SHP77 (cell line): ENCODE results near the gene SMARCD1.
A peak's percentile ranks its signal among the peaks of the same experiment; 100 is the strongest.
"Not testable (repeated sequence)": the region's sequence is repeated elsewhere in the genome, so short reads cannot be mapped to it uniquely, and the experiment has no call there.

Experiments used
- DNase-seq, 2 experiments: peaks; one replicate each; lab custom pipeline; 2025; lab: John Stamatoyannopoulos, UW

SMARCD1 gene

DNA sequence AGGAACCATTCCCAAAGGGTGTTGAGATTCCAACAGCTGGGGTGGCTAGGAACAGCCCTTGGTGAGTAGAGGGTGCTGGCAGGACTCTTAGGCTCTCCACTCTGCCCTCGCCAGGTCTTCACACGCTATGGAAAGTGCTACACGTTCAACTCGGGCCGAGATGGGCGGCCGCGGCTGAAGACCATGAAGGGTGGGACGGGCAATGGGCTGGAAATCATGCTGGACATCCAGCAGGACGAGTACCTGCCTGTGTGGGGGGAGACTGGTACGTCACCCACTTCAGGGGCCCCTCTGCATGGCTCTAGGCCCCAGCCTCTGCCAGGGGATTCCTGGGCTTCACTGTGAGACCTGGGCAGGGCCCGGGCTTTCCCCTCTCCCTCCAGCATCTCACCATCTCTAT is 8.0 kb upstream of the SMARCD1 start:
- DNase-seq = no peak

DNA sequence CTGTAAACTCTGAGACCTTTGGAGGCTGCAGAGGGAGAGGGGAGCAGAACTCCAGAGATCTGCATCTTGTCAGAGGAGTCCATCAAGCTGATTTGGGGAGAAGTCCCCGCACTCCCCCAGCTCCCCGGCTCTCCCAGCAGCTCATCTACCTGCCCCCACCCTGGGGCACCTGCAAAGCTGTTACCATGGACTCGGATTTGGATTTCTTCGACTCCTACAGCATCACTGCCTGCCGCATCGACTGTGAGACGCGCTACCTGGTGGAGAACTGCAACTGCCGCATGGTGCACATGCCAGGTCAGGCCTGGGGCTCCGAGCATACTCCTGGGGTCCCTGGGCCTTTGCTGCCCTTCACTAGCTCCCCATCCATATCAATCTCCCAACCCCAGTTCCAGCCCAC is 6.9 kb upstream of the SMARCD1 start:
- no peak for DNase-seq

DNA sequence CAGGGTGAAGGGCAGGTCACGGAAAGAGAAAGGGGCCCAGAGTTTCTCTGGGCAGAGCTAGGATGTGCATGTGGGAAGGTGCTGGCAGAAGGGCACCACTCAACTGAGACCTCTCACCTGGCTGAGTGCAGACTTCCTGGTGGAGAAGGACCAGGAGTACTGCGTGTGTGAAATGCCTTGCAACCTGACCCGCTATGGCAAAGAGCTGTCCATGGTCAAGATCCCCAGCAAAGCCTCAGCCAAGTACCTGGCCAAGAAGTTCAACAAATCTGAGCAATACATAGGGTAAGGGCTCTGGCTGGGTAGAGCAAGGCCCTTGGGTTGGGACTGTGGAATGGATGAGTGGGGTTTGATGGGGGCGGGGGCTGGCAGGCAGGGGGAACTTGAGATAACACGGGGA is 5.4 kb upstream of the SMARCD1 start:
- no peak for DNase-seq

DNA sequence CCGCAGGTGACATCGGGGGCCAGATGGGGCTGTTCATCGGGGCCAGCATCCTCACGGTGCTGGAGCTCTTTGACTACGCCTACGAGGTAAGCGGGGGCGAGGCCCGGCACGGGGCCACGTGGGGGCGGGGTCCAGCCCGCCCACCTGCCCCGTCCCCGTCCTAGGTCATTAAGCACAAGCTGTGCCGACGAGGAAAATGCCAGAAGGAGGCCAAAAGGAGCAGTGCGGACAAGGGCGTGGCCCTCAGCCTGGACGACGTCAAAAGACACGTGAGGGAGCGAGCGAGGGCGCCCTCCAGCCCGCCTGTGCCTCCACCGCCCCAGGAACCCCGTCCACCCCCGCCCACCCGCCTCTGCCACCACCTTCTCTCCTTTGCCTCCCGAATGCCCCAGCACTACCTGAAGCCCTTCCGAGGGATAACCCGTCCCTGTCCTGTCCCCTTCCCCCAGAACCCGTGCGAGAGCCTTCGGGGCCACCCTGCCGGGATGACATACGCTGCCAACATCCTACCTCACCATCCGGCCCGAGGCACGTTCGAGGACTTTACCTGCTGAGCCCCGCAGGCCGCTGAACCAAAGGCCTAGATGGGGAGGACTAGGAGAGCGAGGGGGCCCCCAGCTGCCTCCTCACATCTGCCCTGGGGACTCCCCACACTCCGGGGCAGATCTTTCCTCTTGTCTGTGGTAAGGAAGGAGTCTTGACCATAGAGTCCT is 3.9 kb upstream of the SMARCD1 start:
- no peak for DNase-seq

DNA sequence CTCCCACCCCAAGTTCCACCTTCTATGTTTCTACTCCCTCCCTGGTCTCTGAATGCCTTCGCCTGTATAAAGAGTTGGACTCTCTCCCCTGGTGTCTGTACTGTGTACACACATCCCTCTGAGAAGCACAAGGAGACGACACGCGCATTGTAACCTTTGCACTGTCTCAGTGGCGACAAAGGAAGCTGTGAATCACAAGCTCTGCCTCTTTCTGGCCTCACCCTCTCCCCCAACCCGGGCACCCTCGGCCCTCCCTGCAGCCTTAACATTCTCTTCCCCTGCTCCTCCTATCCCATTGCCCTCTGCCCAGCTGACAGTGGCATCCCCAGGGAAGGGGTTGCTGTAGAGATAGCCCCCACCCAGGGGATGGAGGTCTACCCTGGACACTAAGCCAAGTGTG is 2.5 kb upstream of the SMARCD1 start:
- DNase-seq = no peak

DNA sequence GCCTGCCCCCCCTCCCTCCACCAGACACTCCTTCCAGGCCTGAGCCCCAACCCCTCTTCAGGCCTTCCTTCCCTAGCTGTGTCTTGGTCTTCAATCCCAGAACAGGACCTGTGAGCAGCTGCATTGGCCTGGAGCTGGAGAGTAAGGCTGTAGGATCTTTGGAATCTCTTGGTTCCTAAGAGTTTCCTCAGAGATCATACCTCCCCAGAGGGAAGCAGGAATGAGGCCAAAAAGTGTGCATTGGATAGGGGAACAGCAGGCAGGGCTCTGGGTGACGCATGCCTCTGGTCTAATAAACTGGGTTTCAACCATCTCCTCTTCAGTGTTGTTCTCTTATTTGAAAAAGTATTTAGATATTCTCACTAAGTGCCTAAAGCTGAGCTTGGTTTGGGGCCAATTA is 1.8 kb upstream of the SMARCD1 start:
- no peak for DNase-seq

DNA sequence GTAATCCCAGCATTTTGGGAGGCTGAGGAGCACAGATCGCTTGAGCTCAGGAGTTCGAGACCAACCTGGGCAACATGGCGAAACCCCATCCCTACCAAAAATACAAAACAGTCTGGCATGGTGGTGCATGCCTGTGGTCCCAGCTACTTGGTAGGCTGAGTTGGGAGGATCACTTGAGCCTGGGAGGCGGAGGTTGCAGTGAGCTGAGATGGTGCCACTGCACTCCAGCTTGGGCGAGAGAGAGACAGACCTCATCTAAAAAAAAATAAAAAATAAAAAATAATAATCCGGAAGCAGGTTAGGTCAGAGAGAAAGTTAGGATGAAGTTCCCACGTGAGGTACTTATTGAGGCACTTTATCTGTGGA is 750 bp upstream of the SMARCD1 start:
- not testable (repeated sequence) for DNase-seq

DNA sequence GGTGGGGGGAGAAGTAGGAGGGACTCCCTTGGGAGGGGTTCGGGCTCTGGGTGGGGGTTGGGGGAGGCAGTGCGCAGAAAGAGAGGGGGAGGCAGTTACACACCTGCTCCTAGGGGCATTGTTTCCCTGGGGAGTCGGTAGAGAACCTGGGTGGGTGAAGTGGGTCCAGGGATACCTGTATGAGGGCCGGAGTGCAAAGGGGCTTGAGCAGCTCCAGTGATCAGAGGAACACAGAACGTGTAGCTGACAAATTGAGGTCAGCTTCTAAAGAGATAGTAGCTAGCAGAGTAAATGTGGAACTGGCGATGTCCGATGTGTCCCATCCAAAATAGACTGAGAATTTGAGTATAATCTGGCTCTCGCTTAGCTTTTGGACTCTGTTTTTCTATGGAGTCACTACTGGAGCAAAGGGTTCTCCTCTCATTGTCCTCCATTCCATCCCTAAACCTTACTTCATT is 502 bp downstream of the SMARCD1 start:
- no peak for DNase-seq

DNA sequence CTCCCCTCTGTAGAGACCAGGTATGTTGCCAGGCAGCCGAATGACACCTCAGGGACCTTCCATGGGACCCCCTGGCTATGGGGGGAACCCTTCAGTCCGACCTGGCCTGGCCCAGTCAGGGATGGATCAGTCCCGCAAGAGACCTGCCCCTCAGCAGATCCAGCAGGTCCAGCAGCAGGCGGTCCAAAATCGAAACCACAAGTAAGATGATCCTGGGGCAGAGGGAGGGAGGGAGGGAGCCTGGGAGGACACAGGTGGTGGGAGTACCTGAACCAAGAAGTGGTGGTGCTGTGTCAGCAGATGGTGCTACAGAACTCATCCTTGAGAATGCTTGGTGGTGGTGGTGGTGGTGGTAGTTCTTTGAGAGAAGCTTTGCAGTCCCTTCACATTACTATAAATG is 1.0 kb downstream of the SMARCD1 start:
- no peak for DNase-seq

DNA sequence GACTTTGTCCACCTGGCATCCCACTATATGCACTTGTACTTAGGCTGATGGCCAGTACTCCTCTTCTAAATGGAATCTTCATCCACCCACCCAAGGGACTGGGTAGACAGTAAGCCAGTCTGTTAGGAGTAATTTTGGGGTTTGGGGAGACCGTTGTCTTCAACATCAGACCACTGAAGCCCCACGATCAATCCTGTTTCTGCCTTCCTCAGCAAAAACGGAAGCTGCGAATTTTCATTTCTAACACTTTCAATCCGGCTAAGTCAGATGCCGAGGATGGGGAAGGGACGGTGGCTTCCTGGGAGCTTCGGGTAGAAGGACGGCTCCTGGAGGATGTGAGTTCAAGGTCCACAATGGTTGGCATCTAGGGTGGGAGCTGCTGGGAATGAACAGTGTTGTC is 2.0 kb downstream of the SMARCD1 start:
- DNase-seq = no peak

DNA sequence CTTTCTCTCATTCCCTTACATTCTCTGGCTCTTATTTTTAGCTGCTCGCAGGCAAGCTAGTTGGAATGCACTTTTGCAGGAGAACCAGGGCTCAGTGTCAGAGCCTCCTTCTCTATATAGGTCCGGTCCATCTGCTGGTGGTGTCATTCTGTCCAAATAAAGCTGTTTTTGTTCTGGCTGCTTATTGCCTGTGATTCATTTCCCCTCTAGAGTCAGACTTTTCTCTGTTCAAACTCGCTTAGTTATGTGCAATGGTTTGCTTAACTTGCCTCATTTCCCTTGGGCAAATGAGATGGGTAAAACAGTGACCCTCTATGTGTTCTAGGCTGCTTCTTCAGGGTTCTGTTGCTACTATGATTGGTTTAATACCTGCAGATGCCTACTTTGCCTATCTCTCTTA is 2.9 kb downstream of the SMARCD1 start:
- DNase-seq = no peak

DNA sequence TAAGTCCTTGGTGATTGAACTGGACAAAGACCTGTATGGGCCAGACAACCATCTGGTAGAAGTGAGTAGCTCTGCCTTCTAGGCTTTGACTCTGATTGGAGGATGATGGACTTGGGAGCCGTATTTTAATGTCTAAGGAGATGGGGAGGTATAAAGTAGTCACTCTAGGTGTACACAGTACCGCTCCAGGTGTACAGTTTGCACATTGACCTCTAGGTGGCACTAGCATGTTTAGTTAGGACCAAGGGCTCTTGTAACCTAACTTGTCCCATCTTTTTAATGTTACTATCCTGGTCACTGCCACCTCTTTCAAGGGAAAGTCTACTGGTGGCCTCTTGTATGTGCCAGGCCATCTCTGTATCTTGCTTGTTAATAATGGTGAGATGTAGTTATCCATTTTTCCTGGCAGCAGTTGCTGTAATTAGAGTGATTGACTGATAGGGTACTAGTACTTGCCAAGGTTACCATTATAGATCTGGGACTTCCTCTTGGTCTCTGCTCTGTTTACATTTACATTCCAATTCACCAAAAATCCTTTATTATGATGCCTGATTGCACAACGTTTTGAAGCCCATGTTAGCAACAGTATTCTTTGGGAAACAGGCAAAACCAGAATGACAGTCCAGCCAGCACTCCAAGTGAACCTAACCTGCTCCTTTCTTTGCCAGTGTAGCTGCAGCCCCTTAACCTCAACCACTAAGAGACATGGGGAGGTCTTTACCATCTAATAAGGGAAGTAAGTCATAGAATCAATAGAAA is 3.6 kb downstream of the SMARCD1 start:
- DNase-seq = peak; percentile 49 to 51

DNA sequence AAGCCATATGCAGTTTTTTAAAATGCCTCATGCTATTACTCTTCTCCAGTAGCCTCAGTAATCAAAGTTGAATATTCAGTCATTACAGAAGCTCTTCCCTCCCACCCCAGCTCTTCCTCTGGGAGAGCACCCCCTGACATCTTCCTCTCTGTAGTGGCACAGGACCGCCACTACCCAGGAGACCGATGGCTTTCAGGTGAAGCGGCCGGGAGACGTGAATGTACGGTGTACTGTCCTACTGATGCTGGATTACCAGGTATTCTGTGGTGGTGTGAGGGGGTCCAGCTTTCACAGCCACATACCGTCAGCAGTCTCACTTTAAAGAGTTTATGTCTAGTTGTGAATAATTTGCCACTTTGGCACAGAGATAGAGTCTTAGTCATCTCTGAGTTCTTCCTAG is 4.6 kb downstream of the SMARCD1 start:
- DNase-seq = no peak

DNA sequence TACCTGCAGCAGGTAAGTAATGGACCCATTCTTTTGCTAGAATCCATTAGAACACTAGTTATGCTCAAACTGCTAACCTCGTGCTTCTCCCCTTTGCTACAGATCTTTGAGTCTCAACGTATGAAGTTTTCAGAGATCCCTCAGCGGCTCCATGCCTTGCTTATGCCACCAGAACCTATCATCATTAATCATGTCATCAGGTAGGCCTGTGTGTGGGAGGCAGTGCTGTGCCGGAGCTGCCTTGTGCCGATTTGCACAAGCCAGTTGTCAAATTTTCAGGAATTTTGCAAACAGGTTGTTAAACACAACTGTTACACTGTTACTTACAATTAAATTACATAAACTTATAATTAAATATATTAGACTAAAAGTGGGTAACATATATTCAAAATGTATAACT is 5.2 kb downstream of the SMARCD1 start:
- no peak for DNase-seq

DNA sequence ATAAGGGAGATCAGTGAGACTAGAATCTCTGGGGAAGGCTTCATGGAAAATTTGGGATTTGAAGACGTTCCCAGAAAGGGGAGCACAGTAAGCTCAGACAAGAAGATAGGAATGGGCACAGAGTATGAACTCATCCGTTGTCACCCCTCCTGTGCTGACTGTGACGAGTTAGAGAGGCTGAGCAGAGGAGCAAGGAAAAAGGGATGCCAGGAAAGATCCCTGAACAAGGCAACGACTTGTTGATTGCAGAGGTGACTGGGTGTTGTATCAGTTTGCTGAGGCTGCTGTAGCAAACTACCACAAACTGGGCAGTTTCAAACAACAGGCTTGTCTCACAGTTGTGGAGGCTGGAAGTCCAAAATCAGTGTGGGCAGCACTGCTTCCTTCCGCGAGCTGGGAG is 12.8 kb downstream of the SMARCD1 start:
- no peak for DNase-seq

DNA sequence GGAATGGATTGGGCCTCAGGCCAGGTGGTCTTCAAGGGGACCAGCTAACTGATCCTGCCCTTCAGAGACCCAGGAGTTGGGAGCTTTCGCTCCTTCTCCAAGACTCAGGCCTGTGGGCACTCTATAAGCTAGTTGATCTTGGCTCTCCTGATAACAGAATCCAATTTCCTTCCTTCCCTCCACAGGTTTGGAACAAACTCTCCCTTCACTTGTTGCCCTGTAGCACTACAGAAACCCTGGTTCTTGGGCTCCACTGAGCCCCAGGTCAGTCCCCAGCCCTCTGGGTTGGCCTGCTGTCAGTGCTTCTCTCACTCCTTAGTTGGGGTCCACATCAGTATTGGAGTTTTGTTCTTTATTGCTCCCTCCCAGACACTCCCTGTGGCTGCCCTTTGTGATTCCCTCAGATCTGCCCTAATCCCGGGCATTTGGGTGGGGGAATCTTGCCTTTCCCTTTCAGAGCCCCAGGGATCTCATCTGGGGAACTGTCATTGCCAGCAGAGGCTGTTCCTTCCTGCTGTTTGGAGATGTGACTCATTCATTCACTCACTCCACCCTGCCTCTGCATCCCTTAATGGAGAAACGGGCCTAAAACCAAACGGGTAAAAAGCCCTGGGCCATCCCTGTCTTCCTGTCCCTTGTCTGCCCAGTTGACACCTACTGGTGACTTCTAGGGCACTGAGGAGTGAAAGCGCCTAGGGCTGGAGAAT is 14.3 kb downstream of the SMARCD1 start:
- no peak for DNase-seq

DNA sequence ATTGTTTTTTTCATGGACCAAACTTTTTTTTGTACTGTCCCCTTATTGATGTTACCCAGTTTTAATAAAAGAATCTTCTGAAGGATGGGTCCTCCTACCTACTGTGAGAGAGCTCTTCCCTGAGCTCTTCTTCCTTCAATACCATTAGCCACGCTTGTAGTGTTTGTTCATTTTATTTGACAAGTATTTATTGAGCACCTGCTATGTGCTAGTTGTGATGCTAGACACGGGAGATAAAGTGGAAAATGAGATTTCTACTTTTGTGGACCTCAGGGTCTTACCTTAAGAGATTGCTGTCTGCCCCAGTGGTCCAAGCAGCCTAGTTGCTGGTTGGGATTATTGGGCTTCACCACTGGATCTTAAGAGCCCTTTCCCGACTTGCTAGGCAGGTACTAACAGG is 15.4 kb downstream of the SMARCD1 start:
- DNase-seq = no peak

DNA sequence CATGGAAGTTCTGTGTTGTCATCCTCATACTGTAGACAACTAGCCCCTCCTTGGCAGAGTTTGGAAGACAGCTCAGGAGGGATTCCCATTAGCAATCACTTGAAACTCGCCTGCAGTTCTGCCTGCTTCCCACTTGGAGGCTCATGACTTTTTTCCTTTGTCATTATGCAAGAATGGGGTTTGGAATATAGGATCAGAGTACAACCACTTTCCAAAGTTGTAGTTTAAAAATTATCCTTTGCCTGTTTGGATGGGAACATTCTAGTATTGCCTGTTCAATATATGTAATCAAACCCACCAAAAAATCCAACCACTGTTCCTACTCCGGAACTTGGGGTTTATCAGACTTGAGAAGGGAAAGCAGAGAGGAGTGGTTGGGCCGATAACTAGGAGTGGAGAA is 16.5 kb downstream of the SMARCD1 start:
- DNase-seq = no peak

DNA sequence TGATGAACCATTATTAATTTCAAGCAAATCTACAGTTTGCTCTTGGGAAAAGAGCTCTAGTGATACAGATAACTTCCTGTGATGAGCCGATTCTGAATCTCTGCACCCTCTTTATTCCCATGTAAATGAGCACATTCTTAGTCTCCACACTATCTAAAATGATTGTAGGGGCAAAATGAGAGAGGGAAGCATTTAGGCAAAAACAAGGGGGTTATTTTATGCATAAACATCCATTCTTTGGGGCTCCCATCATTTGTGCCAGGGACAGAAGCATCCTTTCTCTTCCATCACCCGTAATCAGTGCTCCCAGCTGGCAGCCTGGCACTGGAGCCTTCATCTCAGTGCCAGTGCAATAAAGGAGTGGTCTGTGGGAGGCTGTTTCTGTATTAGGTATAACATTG is 17.0 kb downstream of the SMARCD1 start:
- DNase-seq = no peak

DNA sequence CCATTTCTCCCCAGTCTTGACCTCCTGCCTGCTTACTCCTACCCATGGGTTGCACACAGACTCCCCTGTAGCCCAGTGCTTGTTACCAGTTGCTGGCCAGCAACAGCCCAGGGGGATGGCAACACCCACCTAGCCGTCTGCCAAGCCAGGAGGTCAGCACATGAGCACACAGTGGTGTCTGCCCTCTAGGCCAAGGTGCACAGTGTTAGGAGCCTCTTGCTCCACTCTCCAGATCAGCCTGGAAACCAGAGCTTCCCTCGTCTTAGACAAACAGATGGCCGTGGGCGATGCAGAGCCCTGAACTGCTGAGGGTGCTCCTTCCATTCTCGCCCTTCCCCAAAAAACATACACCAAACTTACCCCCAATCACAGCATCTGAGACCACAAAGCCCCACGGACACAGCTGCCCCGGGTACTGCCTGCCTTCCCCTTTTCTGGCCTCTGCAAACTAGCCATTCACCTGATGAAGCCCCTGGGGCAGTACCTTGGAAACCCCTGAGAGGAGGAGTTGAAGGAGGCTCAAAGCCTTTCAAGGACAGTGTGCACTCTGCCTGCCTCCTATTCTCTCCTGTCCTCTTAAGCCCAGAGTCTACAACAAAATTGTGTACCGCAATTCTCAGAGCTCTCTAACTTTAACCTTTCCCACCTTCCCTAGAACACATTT is 17.6 kb downstream of the SMARCD1 start:
- no peak for DNase-seq

DNA sequence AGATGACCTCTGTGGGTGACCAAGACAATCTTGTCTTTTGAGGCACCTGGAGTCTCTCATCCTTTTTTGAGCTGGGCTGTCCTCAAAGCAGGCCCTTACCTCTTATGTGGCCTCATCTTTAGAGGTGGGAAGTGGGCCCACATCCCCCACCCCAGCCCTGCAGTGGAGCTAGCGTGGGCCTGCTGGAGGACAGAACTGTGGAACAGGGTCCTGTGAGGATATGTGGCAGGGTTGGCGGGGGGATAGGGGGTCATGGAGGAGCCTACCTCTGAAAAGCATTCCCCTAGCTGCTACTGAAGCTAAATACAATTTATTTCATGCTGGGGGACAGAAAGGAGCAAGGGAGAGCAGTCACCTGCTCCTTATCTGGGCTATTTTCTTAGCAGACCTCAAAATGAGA is 18.2 kb downstream of the SMARCD1 start:
- no peak for DNase-seq

DNA sequence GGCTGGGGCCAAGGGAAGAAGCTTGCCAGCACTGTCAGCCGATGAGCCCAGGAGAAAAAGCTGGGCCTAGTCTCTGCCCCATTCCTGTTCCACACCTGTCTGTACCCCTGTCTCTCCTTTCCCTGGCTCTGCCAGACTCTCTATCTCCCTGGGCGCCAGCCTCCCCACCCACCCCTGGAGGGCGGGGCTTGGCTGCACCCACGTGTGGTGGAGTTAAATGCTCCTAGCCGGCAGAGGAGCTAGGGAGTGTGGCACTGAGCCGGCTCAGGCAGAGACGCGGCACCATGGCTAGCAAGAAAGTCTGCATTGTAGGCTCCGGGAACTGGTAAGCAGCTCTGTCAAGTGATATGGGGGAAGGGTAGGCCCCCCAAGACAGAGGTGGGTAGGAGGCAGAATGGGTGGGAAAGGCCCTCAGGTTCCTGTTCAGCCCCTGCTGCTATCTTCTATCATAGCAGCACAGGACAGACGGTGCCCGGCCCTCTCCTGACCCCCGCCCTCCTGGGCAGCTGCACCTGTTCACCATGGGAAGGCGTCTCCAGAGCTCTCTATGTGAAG is 18.7 kb downstream of the SMARCD1 start, which contains the start of gene GPD1:
Gene GPD1 (plus strand): TSS at position 242 of the 555 bp plus-strand sequence. CDS start 43 bp downstream, at position 285.
- peak; percentile 65 to 77 for DNase-seq
